GM19395 (cell line): ENCODE measurements around the gene SYP.
"Not testable (repeated sequence)": the region's sequence is repeated elsewhere in the genome, so short reads cannot be mapped to it uniquely, and the experiment has no call there.

Experiments
- ATAC-seq: cut with Tn5 transposase; IDR thresholded peaks from one replicate; pipeline ENCODE4 v1.9.1; 2021; ENCODE audit warnings: mild to moderate bottlenecking, moderate library complexity; ENCODE audit not compliant: unreplicated experiment

Gene SYP

DNA sequence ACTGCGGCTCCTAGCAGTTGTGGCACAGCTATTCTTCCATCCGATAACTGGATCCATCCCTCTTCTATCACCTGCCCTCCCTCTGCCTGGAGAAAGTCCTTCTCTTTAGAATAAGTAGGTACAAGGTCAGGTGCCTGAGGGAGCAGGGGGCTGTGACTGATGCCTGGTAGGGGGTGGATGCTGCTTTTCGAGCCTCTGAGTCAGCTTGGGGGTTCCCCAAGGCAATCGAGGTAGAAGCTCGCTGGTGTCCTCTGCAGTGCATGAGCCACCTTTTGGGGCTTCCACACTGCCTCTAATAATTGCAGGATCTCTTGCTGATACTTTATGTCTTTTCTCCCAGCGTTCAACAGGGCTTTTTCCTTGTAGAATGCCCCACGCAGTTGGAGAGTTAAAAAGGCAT lies 56.8 kb downstream of the SYP start:
- ATAC-seq = not testable (repeated sequence)

DNA sequence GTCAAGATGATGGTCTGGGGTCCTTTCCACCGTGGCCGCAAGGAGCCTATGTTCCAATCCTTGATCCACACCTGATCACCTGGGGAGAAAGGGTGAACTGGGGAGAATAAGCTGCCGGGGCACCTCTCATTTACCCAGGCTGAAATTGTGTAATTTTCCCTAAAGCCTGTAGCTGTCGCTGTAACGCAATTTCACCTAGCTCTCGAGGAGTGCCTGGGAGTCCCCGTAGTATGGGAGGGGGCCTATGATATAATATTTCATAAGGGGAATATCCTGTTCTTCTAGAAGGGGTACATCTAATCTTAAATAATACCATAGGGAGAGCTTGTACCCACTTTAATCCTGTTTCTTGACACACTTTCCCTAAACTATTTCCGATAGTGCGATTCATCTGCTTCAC lies 57.7 kb downstream of the SYP start:
- not testable (repeated sequence) for ATAC-seq

- ATAC-seq = no peak
These were observed 60.3 kb downstream of the SYP start for GRCh38 chrX:49139713-49140112.
